Tibial nerve (tissue), 4 donors: ENCODE measurements around the gene KIF3B. TPM values are rescaled to one million over a fixed set of nuclear protein-coding genes. Genes with fewer than 3 reads are reported as not detected.
"Not testable (repeated sequence)": the region's sequence is repeated elsewhere in the genome, so short reads cannot be mapped to it uniquely, and the experiment has no call there.

ENCODE experiments used
- DNase-seq, 2 donors: peaks; one replicate each; pipeline ENCODE4 v3.0.0-alpha.2; 2019; ENCODE audit warnings: low spot score in 2 of 2
- H3K27ac ChIP-seq, 4 donors: fragments of 200-600 bp; sonication (generic) in 3 of 4; one replicate each; pipeline ENCODE4 v1.5.1; 2017 to 2019; ENCODE audit warnings: mild to moderate bottlenecking in 1 of 4
- H3K27me3 ChIP-seq, 2 donors: fragments of 200-600 bp; sonication (generic) in 1 of 2; one replicate each; pipeline versions ENCODE4 v1.5.1 to v1.6.0; 2017 to 2019
- H3K36me3 ChIP-seq, 3 donors: fragments of 200-600 bp; sonication (generic); one replicate each; pipeline ENCODE4 v1.5.1; 2018 to 2019
- H3K4me1 ChIP-seq, 4 donors: fragments of 200-600 bp; sonication (generic) in 3 of 4; one replicate each; pipeline ENCODE4 v1.5.1; 2017 to 2019
- H3K4me3 ChIP-seq, 4 donors: fragments of 200-600 bp; sonication (generic) in 3 of 4; one replicate each; pipeline ENCODE4 v1.5.1; 2017 to 2019; ENCODE audit warnings: mild to moderate bottlenecking in 1 of 4, moderate library complexity in 1 of 4
- H3K9me3 ChIP-seq, 4 donors: fragments of 200-600 bp; sonication (generic) in 3 of 4; one replicate each; pipeline ENCODE4 v1.5.1; 2017 to 2019
- EP300 ChIP-seq, 2 donors: sonication (generic); formaldehyde crosslinking; IDR thresholded peaks; one replicate each; pipeline ENCODE4 v1.6.1; 2017; ENCODE audit warnings: antibody characterized with exemption in 2 of 2, mild to moderate bottlenecking in 1 of 2
- POLR2A ChIP-seq, 2 donors: fragments of 450-650 bp; IDR thresholded peaks; one replicate each; pipeline ENCODE4 v1.6.1; 2017; ENCODE audit warnings: antibody characterized with exemption in 2 of 2, mild to moderate bottlenecking in 2 of 2, moderate library complexity in 2 of 2
- WGBS, 2 donors: methylation state at CpG; one replicate each; pipeline ENCODE4 v1.1.5; 2018; 5-methylcytosine and 5-hydroxymethylcytosine counted together
- total RNA-seq, 4 donors: library from RNA; depleted of rRNA; stranded (reverse); fragments of >200 nt; gene quantifications; one replicate each; pipeline ENCODE4 v1.1.0, GENCODE V29; 2016
- TF ChIP-seq, protein P1 (sequence below), 5 experiments: fragments of 200-600 bp in 3 of 5; fragments of 450-650 bp in 2 of 5; sonication (generic) in 3 of 5; IDR thresholded peaks; one replicate each; pipeline ENCODE4 v1.5.1; 2016 to 2019; ENCODE audit warnings: antibody characterized with exemption in 5 of 5, mild to moderate bottlenecking in 3 of 5, moderate library complexity in 2 of 5

KIF3B gene
- total RNA-seq, 4 donors from 2014 or later = 27.3 to 32.9 (median 31.7) TPM

DNA sequence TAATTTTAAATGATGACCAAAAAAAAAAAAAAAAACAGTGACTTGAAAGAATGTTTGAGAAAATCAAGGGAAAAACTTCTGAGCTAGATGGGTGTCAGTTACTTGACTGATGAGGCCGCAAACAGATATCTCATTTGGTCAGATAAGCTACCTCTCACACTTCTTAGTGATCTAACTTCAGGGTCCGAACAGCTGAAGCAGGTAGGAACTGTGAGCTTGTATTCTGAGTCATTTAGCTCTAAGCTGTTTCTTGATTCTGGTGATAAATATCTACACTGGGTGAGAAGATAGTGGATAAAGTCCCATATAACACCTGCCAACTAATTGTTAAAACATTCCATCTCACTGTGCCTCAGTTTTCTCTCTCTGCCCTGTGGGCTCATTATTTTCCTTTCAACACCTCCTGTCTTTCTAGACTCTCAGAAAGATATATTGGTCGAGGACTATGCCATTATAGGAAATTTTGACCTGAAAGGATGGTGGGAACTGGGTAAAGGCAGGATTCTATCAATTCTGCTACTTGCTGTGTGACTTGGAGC, 7.7 kb downstream of the KIF3B start:
- no peak for TF ChIP-seq EP300 (IDR thresholded peaks at IDR 0.05)
- no peak for TF ChIP-seq POLR2A (IDR thresholded peaks at IDR 0.05)
- TF ChIP-seq, protein P1, sequence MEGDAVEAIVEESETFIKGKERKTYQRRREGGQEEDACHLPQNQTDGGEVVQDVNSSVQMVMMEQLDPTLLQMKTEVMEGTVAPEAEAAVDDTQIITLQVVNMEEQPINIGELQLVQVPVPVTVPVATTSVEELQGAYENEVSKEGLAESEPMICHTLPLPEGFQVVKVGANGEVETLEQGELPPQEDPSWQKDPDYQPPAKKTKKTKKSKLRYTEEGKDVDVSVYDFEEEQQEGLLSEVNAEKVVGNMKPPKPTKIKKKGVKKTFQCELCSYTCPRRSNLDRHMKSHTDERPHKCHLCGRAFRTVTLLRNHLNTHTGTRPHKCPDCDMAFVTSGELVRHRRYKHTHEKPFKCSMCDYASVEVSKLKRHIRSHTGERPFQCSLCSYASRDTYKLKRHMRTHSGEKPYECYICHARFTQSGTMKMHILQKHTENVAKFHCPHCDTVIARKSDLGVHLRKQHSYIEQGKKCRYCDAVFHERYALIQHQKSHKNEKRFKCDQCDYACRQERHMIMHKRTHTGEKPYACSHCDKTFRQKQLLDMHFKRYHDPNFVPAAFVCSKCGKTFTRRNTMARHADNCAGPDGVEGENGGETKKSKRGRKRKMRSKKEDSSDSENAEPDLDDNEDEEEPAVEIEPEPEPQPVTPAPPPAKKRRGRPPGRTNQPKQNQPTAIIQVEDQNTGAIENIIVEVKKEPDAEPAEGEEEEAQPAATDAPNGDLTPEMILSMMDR (IDR thresholded peaks at IDR 0.05) = no peak
- Histone ChIP-seq H3K4me1 (peaks cover 0 to 24% (median 7%) of the 10 kb centered on the region in 4 donors), H3K27ac (peak overlapping the region in 3 of 4 donors; percentile 14 to 60 (median 48)), H3K27me3 (no peaks in the 10 kb centered on the region), H3K9me3 (no peaks in the 10 kb centered on the region), H3K4me3 (no peak overlapping the region), H3K36me3 (peaks cover 0 to 24% (median 0%) of the 10 kb centered on the region in 3 donors)
- DNase-seq = no peak
- 60 to 93% methylated on average over 3 of the region's 3 CpGs for WGBS, 2 donors

DNA sequence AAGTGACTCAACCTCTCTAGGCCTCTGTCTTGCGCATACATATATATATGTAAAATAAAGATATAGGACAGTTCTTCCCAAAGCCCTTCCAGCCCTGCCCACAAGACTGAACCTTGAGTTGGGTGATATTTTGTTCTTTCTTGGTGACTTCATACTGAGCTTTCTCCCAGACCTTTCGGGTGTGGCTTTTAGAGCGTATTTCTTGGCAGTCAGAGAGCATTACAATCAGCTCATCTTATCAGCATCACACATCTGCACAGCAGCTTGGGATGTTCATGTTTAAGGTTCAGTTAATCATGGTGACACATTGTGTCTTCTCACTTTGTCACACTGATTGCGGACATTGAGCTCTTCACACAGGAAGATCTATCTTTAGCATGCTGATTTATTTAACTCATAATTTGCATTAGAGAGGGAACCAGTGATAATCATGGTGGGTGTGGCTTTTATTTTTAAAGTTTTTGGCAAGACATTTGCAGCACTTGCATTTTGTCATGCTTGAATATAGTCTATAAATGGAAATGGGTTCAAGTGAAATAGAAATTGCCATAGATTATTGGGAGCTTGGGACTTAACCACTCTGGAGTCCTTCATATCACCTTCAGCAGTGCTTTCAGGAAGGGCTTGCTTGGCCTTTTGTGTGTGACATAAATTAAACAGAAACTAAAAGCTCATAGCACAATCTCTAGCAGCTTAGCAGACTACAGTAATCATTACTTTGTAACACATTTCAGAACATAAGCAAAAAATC, 8.3 kb downstream of the KIF3B start:
- no peaks in the 10 kb centered on the region for H3K9me3 ChIP-seq
- peaks cover 0 to 24% (median 7%) of the 10 kb centered on the region in 4 donors for H3K4me1 ChIP-seq
- no peak for DNase-seq
- TF ChIP-seq, protein P1 (IDR thresholded peaks at IDR 0.05) = no peak
- no peak for TF ChIP-seq POLR2A (IDR thresholded peaks at IDR 0.05)
- no peak for TF ChIP-seq EP300 (IDR thresholded peaks at IDR 0.05)
- 65 to 77% methylated on average over 4 of the region's 4 CpGs for WGBS, 2 donors
- peaks cover 0 to 23% (median 0%) of the 10 kb centered on the region in 3 donors for H3K36me3 ChIP-seq
- H3K27me3 ChIP-seq = no peaks in the 10 kb centered on the region
- no peak overlapping the region for H3K4me3 ChIP-seq
- peak overlapping the region in 3 of 4 donors; percentile 14 to 62 (median 48) for H3K27ac ChIP-seq

DNA sequence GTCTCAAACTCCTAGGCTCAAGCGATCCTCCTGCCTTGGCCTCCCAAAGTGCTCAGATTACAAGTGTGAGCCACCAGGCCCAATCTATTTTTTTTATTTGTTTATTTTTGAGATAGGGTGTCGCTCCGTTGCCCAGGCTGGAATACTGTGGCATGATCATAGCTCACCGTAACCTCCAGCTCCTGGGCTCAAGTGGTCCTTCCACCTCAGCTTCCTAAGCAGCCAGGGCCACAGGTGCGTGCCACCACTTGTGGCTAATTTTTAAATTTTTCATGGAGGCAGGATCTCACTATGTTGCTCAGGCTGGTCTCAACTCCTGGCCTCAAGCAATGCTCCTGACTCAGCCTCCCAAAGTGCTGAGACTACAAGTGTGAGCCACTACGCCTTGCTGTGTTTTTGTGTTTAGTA, 9.8 kb downstream of the KIF3B start:
- Histone ChIP-seq H3K9me3 (no peaks in the 10 kb centered on the region), H3K4me1 (peaks cover 0 to 24% (median 7%) of the 10 kb centered on the region in 4 donors), H3K4me3 (no peak overlapping the region), H3K27ac (no peak overlapping the region), H3K27me3 (no peaks in the 10 kb centered on the region), H3K36me3 (peaks cover 0 to 11% (median 0%) of the 10 kb centered on the region in 3 donors)
- TF ChIP-seq, protein P1 (IDR thresholded peaks at IDR 0.05) = no peak
- no peak for TF ChIP-seq POLR2A (IDR thresholded peaks at IDR 0.05)
- no peak for TF ChIP-seq EP300 (IDR thresholded peaks at IDR 0.05)
- DNase-seq = no peak
- WGBS, 2 donors = 99% methylated on average over 6 of the region's 6 CpGs

DNA sequence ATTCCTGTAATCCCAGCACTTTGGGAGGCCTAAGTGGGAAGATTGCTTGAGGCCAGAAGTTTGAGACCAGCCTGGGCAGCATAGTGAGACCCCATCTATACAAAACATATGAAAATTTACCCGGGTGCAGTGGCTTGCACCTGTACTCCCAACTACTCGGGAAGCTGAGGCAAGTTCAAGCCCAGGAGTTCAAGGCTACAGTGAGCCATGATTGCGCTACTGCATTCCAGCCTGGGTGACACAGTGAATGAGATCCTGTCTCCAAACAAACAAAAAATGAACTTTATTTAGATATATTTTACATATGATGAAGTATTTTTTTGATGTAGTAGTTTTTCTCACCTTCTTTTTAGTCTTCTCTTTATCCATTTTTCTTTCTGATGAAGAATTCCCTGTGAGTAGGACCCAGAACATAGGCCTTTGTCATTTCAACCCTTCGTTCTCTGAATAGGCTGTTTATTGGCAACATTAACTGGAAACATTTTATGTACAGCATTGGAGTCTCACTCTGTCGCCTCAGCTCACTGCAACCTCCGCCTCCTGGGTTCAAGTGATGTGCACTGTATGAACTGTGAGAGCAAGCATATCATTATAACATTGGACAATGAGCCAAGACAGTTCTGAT, 10.9 kb downstream of the KIF3B start:
- Histone ChIP-seq H3K9me3 (no peaks in the 10 kb centered on the region), H3K27me3 (no peaks in the 10 kb centered on the region), H3K4me3 (no peak overlapping the region), H3K27ac (no peak overlapping the region), H3K36me3 (peaks cover 0 to under 1% (median 0%) of the 10 kb centered on the region in 3 donors), H3K4me1 (peaks cover 0 to 24% (median 7%) of the 10 kb centered on the region in 4 donors)
- TF ChIP-seq, protein P1 (IDR thresholded peaks at IDR 0.05) = no peak
- no peak for TF ChIP-seq EP300 (IDR thresholded peaks at IDR 0.05)
- TF ChIP-seq POLR2A (IDR thresholded peaks at IDR 0.05) = no peak
- 67 to 75% methylated on average over 6 of the region's 6 CpGs for WGBS, 2 donors
- no peak for DNase-seq

DNA sequence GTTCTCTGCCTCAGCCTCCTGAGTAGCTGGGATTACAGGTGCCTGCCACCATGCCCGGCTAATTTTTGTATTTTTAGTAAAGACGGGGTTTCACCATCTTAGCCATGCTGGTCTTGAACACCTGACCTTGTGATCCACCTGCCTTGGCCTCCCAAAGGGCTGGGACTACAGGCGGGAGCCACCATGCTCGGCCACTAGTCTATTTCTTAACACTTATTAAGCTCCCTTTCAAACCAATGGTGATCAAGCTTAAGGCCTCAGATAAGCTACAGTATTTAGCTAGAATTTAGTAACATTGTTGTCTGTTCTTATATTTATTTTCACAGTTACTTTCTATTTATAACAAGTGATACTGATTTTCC, 11.8 kb downstream of the KIF3B start:
- H3K4me3 ChIP-seq, H3K36me3 ChIP-seq, H3K9me3 ChIP-seq, H3K27me3 ChIP-seq, DNase-seq, H3K27ac ChIP-seq: not testable (repeated sequence)
- WGBS, 2 donors = 91 to 94% methylated on average over 4 of the region's 4 CpGs
- H3K4me1 ChIP-seq = peaks cover 0 to 24% (median 7%) of the 10 kb centered on the region in 4 donors
